ENCODE results near the gene NAT8L. TPM values are rescaled to one million over a fixed set of nuclear protein-coding genes. Genes with fewer than 3 reads are reported as not detected.

Gene NAT8L
- total and polyA plus RNA-seq, 2 of the 4 experiments (the other 2 are of a cell fraction), result 0.05 TPM; not detected in 1

DNA sequence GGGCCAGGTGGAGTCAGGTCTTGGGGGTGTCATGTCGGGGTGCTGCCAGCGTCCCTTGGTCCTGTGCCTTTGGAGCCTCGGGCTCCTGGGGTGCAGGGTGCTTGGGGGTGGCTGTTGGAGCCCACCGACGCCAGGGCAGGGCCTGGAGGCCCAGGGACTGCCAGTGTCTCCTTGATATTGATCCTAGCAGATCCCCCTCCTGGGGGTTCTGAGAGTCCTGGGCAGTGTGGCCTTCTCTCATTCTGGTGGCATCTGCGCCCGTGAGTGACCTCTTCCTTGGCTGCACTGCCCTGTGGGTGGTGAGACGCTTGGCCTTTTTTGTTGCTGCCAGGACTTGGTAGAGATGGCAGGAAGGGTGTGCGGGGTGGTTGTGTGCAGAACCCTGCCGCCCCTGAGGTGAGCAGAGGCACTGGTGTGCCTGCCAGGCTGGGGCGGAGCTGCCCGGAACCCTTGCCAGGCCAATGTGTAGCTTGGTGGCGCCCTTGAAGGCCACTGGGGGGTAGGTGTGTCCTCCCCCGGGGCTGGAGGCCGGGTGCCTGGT is 7.0 kb downstream of the NAT8L start:
- WGBS, 2 experiments (ENCODE audit: extremely low coverage in 2 of 2, insufficient read length in 1 of 2), result 69% methylated on average over 5 of the region's 15 CpGs; no CpG with 5 or more reads in 1 of the 2 experiments
- CTCF ChIA-PET, result interaction anchor here (0.6 kb wide), 1 partner anchor 154 kb away, joined by 3 read pairs; no protein-coding TSS in a partner anchor
- Histone ChIP-seq H2BK120ac (ENCODE audit: low read depth, low read length) (no peak overlapping the region), H3K23ac (ENCODE audit: low read depth, low read length) (no peak overlapping the region), H3K4me1 (ENCODE audit: control insufficient read depth, insufficient read depth, low read length) (no peaks in the 10 kb centered on the region), H3K4me3 (ENCODE audit: insufficient read depth, low read depth, low read length) (no peak overlapping the region), H3K27ac (ENCODE audit: insufficient read depth, low read length) (no peak overlapping the region), H3K18ac (ENCODE audit: low read depth, low read length) (no peak overlapping the region), H2BK20ac (ENCODE audit: low read depth, low read length) (no peak overlapping the region), H3K79me1 (ENCODE audit: low read depth in 1 of 2, low read length in 2 of 2) (no peaks in the 10 kb centered on the region), H3K36me3 (ENCODE audit: control insufficient read depth, insufficient read depth, low read length) (no peaks in the 10 kb centered on the region), H2AK9ac (replicated peaks; ENCODE audit: low read depth, low read length, poor library complexity) (no peak overlapping the region), H4K8ac (ENCODE audit: low read depth in 2 of 2, low read length in 2 of 2) (no peak overlapping the region), H2AFZ (replicated peaks; ENCODE audit: low read length, poor library complexity) (no peak overlapping the region), H3K27me3 (ENCODE audit: control insufficient read depth, insufficient read depth, low read length) (peaks cover 15% of the 10 kb centered on the region; the same call in 1 of the 2 replicates), H3K9me1 (ENCODE audit: insufficient read depth, low read length) (peaks cover 6% of the 10 kb centered on the region; the same call in 1 of the 2 replicates), H2AK5ac (ENCODE audit: low read depth, low read length) (no peak overlapping the region), H2BK5ac (ENCODE audit: low read depth, low read length, poor library complexity, severe bottlenecking) (no peak overlapping the region), H3K4me2 (ENCODE audit: low read depth, low read length) (no peak overlapping the region), H4K20me1 (ENCODE audit: insufficient read depth, low read length) (no peaks in the 10 kb centered on the region), H4K91ac (ENCODE audit: insufficient read depth, low read depth, low read length) (no peak overlapping the region), H3K56ac (ENCODE audit: extremely low read depth, insufficient read depth, low read length) (no peak overlapping the region), H2BK15ac (ENCODE audit: low read depth, low read length) (no peak overlapping the region), H3K4ac (ENCODE audit: low read depth, low read length) (no peak overlapping the region), H3K9me3 (ENCODE audit: control insufficient read depth, insufficient read depth, low read length) (no peaks in the 10 kb centered on the region), H3K9ac (ENCODE audit: low read depth, low read length) (no peak overlapping the region), H4K5ac (ENCODE audit: low read depth, low read length) (no peak overlapping the region), H3K14ac (replicated peaks; ENCODE audit: low read depth, low read length) (no peak overlapping the region)
- ATAC-seq (ENCODE audit: low read depth) (no peak; the same call in 1 of the 2 replicates), DNase-seq (no peak)
- intact Hi-C loops (cut with micrococcal nuclease), result no loop called here
- dilution Hi-C loops (cut with HindIII; ENCODE audit: low sequenced_read_pairs, unreplicated experiment), result no loop called here
- BruUV-seq (replicated peaks), result no TSS peak
- in situ Hi-C loops (cut with MboI; ENCODE audit: low sequenced_read_pairs), result no loop called here
- POLR2A ChIA-PET (ENCODE audit: unreplicated experiment), result interaction anchor here (0.5 kb wide), 1 partner anchor 12 kb away, joined by 5 read pairs; no protein-coding TSS in a partner anchor
- TF ChIP-seq MAZ (IDR thresholded peaks at IDR 0.05; ENCODE audit: borderline replicate concordance, low read depth, low read length) (no peak), ELK1 (IDR thresholded peaks at IDR 0.05; ENCODE audit: borderline replicate concordance, low read depth, low read length) (no peak), SMC3 (IDR thresholded peaks at IDR 0.05; ENCODE audit: low read depth, low read length) (no peak), FOS (IDR thresholded peaks at IDR 0.05; ENCODE audit: low read depth, low read length) (no peak), POLR2A (IDR thresholded peaks at IDR 0.05; ENCODE audit: low read depth, low read length) (no peak), RFX5 (IDR thresholded peaks at IDR 0.05; ENCODE audit: low read depth, low read length) (no peak), NFE2L2 (IDR thresholded peaks at IDR 0.05; ENCODE audit: low read depth, low read length) (no peak), RCOR1 (IDR thresholded peaks at IDR 0.05; ENCODE audit: insufficient replicate concordance, low read length) (no peak), BHLHE40 (IDR thresholded peaks at IDR 0.05; ENCODE audit: low read depth, low read length) (no peak), CEBPB (IDR thresholded peaks at IDR 0.05; ENCODE audit: low read depth, low read length) (no peak)
- TF ChIP-seq, protein P1, sequence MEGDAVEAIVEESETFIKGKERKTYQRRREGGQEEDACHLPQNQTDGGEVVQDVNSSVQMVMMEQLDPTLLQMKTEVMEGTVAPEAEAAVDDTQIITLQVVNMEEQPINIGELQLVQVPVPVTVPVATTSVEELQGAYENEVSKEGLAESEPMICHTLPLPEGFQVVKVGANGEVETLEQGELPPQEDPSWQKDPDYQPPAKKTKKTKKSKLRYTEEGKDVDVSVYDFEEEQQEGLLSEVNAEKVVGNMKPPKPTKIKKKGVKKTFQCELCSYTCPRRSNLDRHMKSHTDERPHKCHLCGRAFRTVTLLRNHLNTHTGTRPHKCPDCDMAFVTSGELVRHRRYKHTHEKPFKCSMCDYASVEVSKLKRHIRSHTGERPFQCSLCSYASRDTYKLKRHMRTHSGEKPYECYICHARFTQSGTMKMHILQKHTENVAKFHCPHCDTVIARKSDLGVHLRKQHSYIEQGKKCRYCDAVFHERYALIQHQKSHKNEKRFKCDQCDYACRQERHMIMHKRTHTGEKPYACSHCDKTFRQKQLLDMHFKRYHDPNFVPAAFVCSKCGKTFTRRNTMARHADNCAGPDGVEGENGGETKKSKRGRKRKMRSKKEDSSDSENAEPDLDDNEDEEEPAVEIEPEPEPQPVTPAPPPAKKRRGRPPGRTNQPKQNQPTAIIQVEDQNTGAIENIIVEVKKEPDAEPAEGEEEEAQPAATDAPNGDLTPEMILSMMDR (conservative IDR thresholded peaks at IDR 0.05; ENCODE audit: low read depth, low read length), result no peak
